ENCODE data around the gene KRT6B.

KRT6B gene

DNA sequence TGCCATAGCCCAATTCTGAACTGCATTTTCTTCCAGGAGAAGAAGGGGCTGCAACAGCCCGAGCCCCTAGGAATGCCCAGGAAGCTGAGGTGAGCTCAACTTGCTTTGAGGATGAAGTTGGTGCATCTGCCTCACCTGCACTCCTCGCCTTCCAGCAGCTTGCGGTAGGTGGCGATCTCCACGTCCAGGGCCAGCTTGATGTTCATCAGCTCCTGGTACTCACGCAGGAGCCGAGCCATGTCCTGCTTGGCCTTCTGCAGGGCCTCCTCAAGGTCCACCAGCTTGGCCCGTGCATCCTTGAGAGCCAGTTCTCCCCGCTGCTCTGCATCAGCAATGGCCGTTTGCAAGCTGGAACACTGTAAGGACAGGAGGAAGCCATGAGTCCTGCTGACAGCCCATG lies 23.8 kb downstream of the KRT6B start:
- no peak overlapping the region for H3K4me3 ChIP-seq (ENCODE audit: low read depth, low read length)
- no peaks in the 10 kb centered on the region for H3K4me1 ChIP-seq (ENCODE audit: control insufficient read depth, insufficient read depth, low read length)
- no peaks in the 10 kb centered on the region for H3K36me3 ChIP-seq (ENCODE audit: control insufficient read depth in 2 of 2, insufficient read depth in 1 of 2, low read length in 2 of 2)
- POLR2A ChIA-PET, result no interaction called here
- H3K9me3 ChIP-seq (ENCODE audit: control insufficient read depth, insufficient read depth, low read depth, low read length), result no peaks in the 10 kb centered on the region
- CTCF ChIA-PET, result interaction anchor here (0.9 to 1.7 kb wide), 4 partner anchors 15 to 79 kb away, joined by 3 to 6 read pairs (median 4); no protein-coding TSS in a partner anchor
- TF ChIP-seq ZFP69B (tag by site-specific recombination; IDR thresholded peaks at IDR 0.05) (no peak), ZNF621 (tag by site-specific recombination; IDR thresholded peaks at IDR 0.05) (no peak), ZNF311 (tag by site-specific recombination; IDR thresholded peaks at IDR 0.05; ENCODE audit: borderline replicate concordance) (no peak), ZNF155 (tag by site-specific recombination; IDR thresholded peaks at IDR 0.05) (no peak), ZNF561 (tag by site-specific recombination; IDR thresholded peaks at IDR 0.05; ENCODE audit: borderline replicate concordance) (no peak), HOXA7 (CRISPR knock-in tag; IDR thresholded peaks at IDR 0.05; ENCODE audit: borderline replicate concordance) (no peak), ZSCAN30 (tag by site-specific recombination; IDR thresholded peaks at IDR 0.05) (no peak), ZNF585B (tag by site-specific recombination; IDR thresholded peaks at IDR 0.05) (no peak), ZBTB8A (tag by site-specific recombination; IDR thresholded peaks at IDR 0.05) (no peak), SALL2 (tag by site-specific recombination; IDR thresholded peaks at IDR 0.05; ENCODE audit: borderline replicate concordance) (no peak), ZNF16 (tag by site-specific recombination; IDR thresholded peaks at IDR 0.05; ENCODE audit: low read depth) (no peak), ZBTB7A (tag by site-specific recombination; IDR thresholded peaks at IDR 0.05; ENCODE audit: low read depth) (no peak), TCF7L2 (IDR thresholded peaks at IDR 0.05; ENCODE audit: borderline replicate concordance, low read depth, low read length) (no peak), GLIS1 (tag by site-specific recombination; IDR thresholded peaks at IDR 0.05) (no peak), ZNF626 (tag by site-specific recombination; IDR thresholded peaks at IDR 0.05) (no peak)
- TF ChIP-seq, protein P1, sequence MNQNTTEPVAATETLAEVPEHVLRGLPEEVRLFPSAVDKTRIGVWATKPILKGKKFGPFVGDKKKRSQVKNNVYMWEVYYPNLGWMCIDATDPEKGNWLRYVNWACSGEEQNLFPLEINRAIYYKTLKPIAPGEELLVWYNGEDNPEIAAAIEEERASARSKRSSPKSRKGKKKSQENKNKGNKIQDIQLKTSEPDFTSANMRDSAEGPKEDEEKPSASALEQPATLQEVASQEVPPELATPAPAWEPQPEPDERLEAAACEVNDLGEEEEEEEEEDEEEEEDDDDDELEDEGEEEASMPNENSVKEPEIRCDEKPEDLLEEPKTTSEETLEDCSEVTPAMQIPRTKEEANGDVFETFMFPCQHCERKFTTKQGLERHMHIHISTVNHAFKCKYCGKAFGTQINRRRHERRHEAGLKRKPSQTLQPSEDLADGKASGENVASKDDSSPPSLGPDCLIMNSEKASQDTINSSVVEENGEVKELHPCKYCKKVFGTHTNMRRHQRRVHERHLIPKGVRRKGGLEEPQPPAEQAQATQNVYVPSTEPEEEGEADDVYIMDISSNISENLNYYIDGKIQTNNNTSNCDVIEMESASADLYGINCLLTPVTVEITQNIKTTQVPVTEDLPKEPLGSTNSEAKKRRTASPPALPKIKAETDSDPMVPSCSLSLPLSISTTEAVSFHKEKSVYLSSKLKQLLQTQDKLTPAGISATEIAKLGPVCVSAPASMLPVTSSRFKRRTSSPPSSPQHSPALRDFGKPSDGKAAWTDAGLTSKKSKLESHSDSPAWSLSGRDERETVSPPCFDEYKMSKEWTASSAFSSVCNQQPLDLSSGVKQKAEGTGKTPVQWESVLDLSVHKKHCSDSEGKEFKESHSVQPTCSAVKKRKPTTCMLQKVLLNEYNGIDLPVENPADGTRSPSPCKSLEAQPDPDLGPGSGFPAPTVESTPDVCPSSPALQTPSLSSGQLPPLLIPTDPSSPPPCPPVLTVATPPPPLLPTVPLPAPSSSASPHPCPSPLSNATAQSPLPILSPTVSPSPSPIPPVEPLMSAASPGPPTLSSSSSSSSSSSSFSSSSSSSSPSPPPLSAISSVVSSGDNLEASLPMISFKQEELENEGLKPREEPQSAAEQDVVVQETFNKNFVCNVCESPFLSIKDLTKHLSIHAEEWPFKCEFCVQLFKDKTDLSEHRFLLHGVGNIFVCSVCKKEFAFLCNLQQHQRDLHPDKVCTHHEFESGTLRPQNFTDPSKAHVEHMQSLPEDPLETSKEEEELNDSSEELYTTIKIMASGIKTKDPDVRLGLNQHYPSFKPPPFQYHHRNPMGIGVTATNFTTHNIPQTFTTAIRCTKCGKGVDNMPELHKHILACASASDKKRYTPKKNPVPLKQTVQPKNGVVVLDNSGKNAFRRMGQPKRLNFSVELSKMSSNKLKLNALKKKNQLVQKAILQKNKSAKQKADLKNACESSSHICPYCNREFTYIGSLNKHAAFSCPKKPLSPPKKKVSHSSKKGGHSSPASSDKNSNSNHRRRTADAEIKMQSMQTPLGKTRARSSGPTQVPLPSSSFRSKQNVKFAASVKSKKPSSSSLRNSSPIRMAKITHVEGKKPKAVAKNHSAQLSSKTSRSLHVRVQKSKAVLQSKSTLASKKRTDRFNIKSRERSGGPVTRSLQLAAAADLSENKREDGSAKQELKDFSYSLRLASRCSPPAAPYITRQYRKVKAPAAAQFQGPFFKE (tag by site-specific recombination; IDR thresholded peaks at IDR 0.05; ENCODE audit: borderline replicate concordance), result no peak
- TF ChIP-seq, protein P2, sequence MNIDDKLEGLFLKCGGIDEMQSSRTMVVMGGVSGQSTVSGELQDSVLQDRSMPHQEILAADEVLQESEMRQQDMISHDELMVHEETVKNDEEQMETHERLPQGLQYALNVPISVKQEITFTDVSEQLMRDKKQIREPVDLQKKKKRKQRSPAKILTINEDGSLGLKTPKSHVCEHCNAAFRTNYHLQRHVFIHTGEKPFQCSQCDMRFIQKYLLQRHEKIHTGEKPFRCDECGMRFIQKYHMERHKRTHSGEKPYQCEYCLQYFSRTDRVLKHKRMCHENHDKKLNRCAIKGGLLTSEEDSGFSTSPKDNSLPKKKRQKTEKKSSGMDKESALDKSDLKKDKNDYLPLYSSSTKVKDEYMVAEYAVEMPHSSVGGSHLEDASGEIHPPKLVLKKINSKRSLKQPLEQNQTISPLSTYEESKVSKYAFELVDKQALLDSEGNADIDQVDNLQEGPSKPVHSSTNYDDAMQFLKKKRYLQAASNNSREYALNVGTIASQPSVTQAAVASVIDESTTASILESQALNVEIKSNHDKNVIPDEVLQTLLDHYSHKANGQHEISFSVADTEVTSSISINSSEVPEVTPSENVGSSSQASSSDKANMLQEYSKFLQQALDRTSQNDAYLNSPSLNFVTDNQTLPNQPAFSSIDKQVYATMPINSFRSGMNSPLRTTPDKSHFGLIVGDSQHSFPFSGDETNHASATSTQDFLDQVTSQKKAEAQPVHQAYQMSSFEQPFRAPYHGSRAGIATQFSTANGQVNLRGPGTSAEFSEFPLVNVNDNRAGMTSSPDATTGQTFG (tag by site-specific recombination; IDR thresholded peaks at IDR 0.05; ENCODE audit: borderline replicate concordance), result no peak
- TF ChIP-seq, protein P3, sequence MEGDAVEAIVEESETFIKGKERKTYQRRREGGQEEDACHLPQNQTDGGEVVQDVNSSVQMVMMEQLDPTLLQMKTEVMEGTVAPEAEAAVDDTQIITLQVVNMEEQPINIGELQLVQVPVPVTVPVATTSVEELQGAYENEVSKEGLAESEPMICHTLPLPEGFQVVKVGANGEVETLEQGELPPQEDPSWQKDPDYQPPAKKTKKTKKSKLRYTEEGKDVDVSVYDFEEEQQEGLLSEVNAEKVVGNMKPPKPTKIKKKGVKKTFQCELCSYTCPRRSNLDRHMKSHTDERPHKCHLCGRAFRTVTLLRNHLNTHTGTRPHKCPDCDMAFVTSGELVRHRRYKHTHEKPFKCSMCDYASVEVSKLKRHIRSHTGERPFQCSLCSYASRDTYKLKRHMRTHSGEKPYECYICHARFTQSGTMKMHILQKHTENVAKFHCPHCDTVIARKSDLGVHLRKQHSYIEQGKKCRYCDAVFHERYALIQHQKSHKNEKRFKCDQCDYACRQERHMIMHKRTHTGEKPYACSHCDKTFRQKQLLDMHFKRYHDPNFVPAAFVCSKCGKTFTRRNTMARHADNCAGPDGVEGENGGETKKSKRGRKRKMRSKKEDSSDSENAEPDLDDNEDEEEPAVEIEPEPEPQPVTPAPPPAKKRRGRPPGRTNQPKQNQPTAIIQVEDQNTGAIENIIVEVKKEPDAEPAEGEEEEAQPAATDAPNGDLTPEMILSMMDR (tag by site-specific recombination; IDR thresholded peaks at IDR 0.05), result no peak
- TF ChIP-seq, protein P4, sequence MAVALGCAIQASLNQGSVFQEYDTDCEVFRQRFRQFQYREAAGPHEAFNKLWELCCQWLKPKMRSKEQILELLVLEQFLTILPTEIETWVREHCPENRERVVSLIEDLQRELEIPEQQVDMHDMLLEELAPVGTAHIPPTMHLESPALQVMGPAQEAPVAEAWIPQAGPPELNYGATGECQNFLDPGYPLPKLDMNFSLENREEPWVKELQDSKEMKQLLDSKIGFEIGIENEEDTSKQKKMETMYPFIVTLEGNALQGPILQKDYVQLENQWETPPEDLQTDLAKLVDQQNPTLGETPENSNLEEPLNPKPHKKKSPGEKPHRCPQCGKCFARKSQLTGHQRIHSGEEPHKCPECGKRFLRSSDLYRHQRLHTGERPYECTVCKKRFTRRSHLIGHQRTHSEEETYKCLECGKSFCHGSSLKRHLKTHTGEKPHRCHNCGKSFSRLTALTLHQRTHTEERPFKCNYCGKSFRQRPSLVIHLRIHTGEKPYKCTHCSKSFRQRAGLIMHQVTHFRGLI (tag by site-specific recombination; IDR thresholded peaks at IDR 0.05), result no peak
- no peak overlapping the region for H3K27ac ChIP-seq (ENCODE audit: extremely low read depth, low read depth, low read length)

Measured in HEK293 (cell line).